IPS DF 19.7 (cell line): ENCODE results near the gene SLC6A19.

Source experiments
- DNase-seq: peaks from one replicate; pipeline ENCODE4 v3.0.0-alpha.2; 2013; ENCODE audit warnings: low read depth, low spot score

The SLC6A19 gene

GRCh38 chr5:1166370-1166769 lies 35.0 kb upstream of the SLC6A19 start:
- DNase-seq = no peak

- DNase-seq = no peak
Observed at GRCh38 chr5:1167361-1167727, 34.1 kb upstream of the SLC6A19 start.

- DNase-seq = peak; percentile 33
Observed at GRCh38 chr5:1167728-1168709, 33.4 kb upstream of the SLC6A19 start.

GRCh38 chr5:1168796-1169195 lies 32.6 kb upstream of the SLC6A19 start:
- no peak for DNase-seq

GRCh38 chr5:1169211-1170115 lies 31.9 kb upstream of the SLC6A19 start:
- no peak for DNase-seq

GRCh38 chr5:1171340-1171941 lies 30.0 kb upstream of the SLC6A19 start:
- no peak for DNase-seq

GRCh38 chr5:1172007-1172581 lies 29.3 kb upstream of the SLC6A19 start:
- no peak for DNase-seq

- DNase-seq = no peak
Observed at GRCh38 chr5:1172670-1173404, 28.6 kb upstream of the SLC6A19 start.

- no peak for DNase-seq
Observed at GRCh38 chr5:1173485-1174070, 27.8 kb upstream of the SLC6A19 start.

- peak; percentile 20 for DNase-seq
Observed at GRCh38 chr5:1174122-1174936, 27.1 kb upstream of the SLC6A19 start.

- no peak for DNase-seq
Observed at GRCh38 chr5:1175015-1175414, 26.4 kb upstream of the SLC6A19 start.

GRCh38 chr5:1175801-1176472 lies 25.5 kb upstream of the SLC6A19 start:
- DNase-seq = no peak

GRCh38 chr5:1176473-1177391 lies 24.7 kb upstream of the SLC6A19 start:
- peak; percentile 54 for DNase-seq

- no peak for DNase-seq
Observed at GRCh38 chr5:1177826-1178528, 23.4 kb upstream of the SLC6A19 start.

GRCh38 chr5:1178529-1179382 lies 22.6 kb upstream of the SLC6A19 start:
- no peak for DNase-seq

GRCh38 chr5:1179383-1179715 lies 22.0 kb upstream of the SLC6A19 start:
- DNase-seq = no peak

GRCh38 chr5:1180096-1180495 lies 21.3 kb upstream of the SLC6A19 start:
- DNase-seq = no peak
